ENCODE results near the gene HSF4.

DNA sequence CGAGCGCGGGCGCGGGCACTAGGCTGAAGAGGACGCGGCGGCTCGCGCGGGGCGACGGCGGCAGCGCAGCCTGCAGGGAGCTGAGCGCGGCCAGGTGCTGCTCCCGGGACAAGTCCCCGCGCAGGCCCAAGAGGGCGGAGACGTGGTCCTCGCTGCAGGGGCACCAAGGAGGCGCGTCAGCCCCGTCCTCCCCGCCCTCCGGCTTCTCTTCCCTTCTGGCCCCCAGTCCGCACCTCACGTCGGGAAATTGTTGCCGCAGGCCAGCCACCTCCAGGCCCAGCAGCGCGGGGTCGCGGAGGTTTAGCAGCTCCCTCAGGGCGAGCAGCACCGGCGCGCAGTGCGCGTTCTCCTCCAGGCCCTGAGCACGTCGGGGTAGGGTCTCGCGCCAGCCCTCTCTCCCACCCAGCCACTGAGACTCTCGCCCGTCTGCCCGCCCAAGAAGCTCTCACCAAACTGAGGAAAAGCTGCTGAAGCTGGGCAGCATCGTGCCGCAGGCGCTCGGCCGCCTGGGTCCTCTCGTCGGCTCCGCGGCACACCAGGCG, 20.0 kb downstream of the HSF4 start:
- no peak for TF ChIP-seq CTCF (IDR thresholded peaks at IDR 0.05)
- no peak for TF ChIP-seq ZFX (IDR thresholded peaks at IDR 0.05; ENCODE audit: borderline replicate concordance)

Data from 22Rv1 (cell line).